Stimulated activated CD8-positive, alpha-beta memory T cell treated with anti-CD3 and anti-CD28 coated beads, Interleukin-12 subunit alpha, Interleukin-12 subunit beta, amount 100 ng/mL, for 24 hours (primary cell): ENCODE results near the gene ARMH3.

ENCODE experiments used
- DNase-seq: peaks from one replicate; pipeline ENCODE4 v3.0.0-alpha.2; 2020; ENCODE audit errors: extremely low read depth

The ARMH3 gene

DNA sequence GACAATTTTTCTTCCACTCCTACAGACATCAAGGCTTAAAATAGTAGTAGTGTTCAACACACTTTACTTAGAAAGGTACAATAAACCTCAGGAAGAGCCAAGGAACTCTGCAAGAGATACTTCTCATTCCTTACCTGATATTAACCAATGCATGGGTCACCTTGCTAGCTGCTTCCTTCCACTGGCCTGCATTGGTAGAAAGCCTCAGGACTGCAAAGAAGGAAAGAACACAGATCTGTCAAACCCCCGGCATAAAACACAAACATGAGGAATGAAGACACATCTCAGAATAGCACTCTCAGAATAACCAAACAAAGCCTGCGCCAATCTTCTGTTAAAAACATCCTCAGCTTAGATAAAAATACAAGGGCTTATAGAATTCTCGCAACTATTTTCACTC lies 116.2 kb downstream of the ARMH3 start:
- DNase-seq = no peak

DNA sequence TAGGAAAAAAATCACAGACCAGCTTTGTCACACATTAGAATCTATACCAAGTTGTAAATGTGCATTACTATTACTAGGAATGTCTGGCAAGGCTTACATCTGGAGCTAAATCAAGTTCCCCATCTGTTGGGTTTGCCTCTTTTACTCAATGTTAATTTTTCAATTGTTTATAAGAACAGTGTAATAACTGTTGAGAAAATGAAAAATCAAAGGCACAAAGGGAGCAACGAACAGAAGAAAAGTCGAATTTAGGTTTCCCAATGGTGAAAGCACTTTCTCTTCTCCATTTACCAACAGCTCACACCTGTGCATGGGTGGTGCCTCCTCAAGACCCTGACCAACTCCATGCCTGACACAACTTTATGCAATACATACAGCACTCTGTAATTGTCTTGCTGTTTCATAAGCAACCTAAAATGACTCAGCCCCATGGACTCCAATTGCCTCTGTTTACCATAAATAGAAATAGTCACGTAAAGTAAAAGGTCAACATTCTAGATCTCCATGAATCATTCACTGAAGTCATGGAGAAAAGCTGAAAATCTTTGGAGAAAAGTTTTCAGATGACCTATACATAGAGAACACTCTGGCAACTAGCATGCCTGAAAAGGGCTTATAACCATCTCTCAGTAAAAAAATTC lies 116.8 kb downstream of the ARMH3 start:
- DNase-seq = no peak

DNA sequence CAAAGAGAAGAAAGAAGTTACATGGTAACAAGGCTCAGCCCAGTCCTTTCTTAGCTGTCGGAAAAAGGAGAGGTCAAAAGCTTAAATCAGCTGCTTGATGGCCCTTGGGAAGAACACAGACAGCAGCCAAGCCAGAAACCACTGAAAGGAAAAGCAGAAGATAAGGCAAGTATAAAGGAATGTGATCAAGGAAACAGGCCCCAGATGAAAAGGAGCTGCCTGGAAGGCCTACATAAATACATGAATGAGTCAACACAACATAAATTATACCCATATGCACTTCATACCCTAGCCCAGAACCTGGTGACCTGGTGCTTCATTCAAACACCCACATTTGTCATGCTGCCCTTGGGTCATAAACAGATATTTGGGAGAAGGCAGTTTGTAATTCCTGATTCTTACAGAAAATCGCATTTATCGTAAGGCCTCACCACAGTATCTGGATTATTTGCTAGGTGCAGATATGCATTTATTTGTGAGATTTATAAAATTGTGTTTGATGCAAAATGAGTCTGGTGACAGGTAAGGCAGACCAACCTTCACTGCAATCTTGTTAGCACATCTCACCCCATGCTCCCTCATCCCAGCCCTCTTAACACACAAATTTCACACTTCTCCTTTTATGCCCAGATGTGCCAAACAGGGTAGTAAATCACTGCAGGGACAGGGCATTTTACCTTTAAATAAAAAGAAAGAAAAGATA lies 117.5 kb downstream of the ARMH3 start:
- DNase-seq = no peak

DNA sequence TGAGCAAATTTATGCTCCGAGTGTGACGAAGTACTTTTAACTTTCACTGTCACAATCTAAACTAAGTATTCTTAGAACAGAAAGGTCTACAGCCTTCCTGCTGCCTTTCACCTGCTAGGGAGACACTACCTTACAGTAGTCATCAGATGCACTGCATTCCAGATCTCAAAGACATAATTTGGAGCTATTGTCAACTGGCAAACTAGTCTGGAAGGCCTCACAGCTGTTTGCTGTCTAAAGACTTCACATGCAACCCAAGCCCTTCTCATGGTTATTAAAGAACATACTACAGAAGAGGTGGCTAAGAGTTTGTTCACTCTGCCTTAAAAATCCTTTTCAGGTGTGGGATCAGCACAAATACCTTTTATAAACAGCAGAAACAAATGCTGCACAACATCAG lies 120.5 kb downstream of the ARMH3 start:
- no peak for DNase-seq

DNA sequence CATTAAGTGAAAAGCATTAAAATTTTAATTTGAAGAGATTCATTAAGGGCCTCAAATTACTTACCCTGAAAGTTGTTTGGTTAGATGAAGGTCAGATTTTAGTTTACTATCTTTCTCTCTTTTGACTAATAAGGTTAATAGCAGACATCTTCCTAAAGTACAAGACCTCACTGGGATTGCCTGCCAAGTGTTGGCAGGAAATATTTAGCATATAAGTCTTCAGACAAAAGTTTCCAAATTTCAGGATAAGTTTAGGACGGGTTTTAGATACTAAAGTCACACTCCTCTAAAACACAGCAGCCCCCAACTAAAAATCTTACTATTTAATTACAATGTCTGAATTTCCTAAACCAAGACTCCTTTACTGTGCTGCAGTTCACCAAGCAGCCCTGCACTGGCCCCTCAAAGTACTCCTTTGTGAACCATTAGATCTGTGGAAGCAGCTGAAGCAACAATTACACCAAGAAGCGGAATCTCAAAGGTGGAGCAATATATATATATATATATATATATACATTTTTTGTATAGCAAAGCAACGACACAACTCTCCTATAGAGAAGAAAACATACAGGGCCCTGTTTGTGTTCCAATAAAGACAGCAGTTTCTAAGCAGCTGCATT lies 121.2 kb downstream of the ARMH3 start:
- no peak for DNase-seq

DNA sequence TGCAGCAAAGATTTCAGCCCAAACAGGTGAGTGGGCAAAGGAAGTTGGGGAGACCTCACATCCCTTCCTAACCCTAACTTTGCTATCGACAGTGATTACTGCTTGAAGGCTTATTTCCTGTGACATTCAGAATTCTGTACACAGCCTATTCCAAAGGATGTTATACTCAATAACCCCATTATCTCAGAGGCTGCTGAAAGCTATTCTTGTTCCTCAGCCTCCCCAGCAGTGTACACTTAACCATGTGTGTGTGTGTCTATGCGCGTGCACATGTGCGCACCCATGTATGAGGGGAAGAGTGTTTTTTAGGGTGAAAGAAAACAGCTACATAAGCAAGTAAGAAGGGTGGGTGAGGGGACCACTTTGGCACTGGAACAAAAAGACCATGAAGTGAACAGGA lies 122.0 kb downstream of the ARMH3 start:
- no peak for DNase-seq

DNA sequence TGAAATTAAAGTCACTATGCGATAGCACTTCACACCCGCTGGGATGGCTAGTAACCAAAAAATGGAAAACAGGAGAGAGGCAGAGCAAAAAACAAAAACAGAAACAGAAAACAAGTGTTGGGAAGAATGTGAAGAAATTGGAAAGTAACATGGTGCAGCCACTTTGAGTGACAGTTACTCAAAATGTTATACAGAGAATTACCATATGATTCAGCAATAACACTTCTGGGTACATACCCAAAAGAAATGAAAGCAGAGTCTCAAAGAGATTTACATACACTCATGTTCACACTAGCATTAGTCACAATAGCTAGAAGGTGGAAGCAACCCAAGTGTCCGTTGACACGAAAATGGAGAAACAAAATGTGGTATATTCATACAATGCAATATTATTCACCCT lies 123.8 kb downstream of the ARMH3 start:
- DNase-seq = no peak

DNA sequence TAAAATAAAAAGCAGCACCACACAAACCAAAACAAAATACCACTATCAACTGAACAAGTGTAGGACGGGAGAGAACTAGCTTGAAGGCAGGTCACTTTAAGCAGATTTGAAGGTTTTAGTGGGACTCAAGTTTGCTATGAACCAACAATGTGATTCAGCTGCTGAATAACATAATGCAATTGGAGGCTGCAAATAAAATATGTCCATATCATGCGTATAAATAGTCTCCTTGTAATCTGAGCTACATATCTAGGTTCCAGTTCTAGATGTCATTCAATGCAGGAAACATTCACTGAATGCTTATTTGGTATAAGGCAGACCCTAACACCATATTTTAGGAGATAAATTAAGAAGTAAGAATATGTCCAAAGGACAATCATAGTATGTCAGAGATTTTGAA lies 130.9 kb downstream of the ARMH3 start:
- no peak for DNase-seq

DNA sequence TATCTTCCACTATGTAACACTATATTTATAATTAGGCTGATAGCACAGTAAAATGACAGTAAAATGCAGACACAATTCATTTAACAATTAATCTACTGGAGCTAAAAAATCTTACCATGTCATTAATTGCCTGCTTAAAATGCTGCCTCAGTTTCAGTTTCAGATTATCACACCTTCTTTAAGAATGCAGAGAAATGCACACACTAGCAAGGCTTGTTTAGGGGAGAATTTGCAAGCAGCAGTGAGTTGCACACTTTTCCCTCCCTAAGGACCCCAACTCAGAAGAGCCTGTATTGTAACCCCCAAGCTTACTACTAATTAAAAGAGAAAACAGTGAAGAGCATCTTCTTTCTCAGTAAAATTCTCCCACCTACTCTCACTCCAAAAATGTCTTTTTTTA lies 132.7 kb downstream of the ARMH3 start:
- no peak for DNase-seq

DNA sequence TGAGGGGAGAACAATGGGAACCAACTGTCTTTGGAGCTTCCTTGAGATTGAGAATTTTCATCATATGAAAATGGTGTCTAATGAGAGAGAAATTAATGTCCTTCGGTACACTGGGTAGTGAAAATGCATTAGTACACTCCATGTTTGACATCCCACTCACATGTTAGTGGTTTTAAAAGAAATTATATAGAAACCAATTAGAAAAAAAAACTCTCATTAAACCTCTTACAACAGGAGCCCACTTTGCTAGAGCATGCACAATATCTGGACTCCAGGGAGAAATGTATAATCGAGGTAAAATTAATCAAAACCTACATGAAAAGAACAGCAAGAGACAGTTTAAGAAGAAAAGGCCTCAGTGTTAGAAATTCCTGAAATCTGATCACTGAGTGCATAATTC lies 133.1 kb downstream of the ARMH3 start:
- no peak for DNase-seq

DNA sequence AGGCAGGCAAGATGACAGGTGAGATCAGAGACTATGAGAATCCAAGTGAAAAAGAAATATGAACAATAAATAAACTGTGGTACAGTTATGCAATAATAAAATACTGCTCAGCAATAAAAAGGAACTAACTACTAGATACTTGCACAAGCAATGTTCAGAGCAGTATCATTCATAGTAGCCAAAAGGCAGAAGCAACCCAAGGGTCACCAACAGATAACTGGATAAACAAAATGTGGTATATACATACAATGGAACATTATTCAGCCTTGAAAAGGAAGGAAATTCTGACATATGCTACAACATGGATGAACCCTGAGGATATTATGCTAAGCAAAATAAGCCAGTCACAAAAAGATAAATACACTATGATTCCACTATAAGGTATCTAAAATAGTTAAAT lies 135.4 kb downstream of the ARMH3 start:
- DNase-seq = no peak

DNA sequence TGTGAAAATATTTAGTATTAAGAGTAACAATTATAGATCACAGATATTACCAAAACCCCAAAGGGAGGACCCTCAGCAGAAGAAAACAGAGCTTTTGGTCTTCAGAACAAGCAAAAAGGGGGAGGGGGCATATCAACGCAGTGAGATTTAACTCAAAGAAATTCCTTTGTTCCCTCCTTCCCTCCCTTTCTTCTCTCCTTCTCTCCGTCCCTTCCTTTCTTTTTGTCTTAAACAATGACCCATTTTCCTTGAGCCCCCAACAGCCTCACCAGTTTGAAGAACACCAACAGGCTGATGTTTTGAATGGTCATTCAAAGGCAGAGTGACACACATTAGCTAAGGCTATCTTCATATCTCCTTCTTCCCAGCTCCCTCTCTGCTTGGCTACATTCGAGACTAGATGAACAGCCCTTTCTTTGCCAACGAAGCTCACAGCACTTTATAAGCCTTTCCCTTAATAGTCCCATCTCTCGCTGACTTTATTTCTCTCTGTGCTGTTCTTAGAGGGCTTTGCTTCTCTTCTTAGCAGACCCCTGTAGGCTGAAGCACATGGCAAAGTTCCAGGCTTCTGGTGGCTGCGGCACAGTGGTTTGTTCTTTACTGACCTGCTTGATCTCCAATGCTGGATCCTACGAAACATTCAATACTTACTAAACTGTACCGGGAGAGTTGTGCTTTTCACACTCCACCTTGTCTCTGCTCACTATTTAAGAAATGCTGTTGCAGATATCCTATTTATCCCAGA lies 136.8 kb downstream of the ARMH3 start:
- DNase-seq = no peak

DNA sequence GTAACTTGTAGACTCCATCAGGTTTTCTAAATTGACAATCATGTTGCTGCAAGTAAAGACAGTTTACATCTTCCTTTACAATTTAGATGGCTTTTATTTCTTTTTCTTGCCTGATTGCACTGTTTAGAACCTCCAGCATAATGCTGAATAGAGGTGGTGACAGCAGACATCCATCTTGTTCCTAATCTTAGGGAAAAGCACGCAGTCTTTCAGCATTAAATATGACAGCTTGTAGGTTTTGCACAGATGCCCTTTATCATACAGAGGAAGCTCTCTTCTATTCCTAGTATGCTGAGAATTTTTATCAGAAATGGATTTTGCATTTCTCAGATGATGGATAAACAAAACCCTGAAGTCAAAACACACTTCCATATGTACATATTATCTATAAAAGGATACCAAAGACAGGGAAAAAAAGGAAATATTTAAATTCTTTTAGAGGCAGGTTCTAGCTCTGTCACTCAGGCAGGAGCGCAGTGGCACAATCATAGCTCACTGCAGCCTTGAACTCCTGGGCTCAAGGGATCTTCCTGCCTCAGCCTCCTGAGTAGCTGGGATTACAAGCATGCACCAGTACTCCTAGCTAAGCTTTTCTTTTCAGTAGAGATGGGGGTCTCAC lies 143.3 kb downstream of the ARMH3 start:
- no peak for DNase-seq

DNA sequence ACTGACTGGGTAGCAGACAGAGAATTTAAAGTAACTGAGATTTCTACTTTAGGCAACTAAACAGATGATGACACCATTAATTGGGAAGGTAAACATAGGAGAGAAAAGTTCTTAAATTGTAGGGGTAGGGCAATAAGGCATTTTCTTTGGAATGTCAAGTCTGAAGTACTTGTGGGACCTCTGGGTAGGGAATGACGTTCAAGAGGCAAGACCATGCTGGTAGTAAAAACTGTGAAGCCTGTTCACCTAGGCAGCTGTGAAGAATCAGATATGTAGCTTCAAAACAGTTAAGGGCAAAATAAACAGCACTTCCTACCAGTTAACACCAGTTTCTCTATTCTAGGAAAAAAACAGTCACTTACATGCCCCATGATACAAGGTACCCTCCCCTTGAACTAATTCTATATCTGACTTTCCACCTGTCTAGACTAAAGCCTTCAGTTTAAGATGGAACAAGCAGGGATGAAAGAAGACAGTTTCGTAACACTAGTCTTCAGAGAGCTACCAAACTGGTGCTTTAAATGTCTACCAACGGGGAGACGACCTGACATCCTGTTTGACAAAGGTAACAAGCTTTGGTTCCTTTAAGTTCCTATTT lies 149.3 kb downstream of the ARMH3 start:
- DNase-seq = no peak

DNA sequence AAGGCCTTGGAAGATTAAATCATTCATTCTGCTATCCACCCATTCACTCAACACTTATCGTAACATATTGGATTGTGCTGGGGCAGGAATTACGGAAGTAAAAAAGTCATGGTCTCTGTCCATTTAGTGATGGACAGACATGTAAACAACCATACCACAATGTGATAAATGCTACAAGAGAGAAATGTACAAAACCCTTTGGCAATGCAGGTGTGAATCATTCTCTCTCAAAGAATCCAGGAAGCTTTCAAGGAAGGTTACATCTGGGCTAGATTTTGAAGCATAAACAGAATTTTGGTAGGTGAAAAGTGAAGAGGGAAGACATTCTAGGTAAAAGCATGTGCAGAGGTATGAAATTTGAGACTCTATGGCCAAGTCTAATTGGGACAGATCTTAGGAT lies 150.7 kb downstream of the ARMH3 start:
- DNase-seq = no peak

DNA sequence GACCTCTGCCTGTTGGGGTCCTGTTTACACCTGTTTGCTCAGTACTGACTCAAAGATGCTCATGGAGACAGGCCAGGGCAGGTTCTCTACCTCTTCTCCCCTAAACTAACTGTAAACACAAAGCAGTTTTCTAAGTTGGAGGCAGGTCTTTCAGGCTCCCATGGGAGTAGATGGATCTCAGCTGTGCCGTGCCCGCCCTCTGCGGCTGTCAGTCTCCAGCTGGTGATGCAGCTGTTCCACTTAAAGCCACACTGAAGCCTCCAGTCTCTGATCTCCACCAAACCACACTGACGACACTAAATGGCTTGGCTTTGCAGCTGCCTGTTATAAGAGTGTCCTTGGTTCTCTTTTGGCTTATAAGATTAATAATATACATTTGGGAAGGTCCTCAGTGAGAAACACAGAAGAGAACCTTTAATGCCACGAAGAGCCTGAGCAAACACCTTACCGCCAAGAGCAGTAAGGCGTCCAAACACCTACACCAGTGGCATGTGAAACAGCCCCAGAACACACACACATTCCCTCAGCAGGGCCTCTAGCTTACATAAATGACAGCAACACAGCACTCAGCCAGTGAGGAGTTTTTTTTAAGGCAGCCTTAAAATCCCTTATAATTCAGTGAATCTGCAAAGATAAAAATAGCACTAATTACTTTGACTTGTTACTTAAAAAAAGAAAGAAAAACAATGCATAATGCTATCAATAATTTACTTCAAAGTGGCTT lies 152.0 kb downstream of the ARMH3 start:
- DNase-seq = no peak

DNA sequence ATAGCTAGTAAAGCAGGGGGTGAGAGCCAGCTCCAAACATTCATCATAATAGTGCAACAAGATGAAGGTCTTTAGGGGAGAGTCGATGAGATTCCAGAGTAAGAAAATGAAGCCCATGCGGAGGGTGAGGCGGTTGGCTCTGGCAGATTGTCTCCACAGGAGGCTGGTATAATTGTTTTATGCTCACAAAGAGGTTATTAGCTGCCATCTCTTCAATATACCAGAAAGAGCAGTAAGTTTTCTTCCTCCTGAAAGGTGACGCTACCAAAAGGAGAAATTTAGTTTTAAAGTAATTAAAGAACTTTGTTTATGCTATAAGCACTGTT lies 153.2 kb downstream of the ARMH3 start:
- DNase-seq = no peak

DNA sequence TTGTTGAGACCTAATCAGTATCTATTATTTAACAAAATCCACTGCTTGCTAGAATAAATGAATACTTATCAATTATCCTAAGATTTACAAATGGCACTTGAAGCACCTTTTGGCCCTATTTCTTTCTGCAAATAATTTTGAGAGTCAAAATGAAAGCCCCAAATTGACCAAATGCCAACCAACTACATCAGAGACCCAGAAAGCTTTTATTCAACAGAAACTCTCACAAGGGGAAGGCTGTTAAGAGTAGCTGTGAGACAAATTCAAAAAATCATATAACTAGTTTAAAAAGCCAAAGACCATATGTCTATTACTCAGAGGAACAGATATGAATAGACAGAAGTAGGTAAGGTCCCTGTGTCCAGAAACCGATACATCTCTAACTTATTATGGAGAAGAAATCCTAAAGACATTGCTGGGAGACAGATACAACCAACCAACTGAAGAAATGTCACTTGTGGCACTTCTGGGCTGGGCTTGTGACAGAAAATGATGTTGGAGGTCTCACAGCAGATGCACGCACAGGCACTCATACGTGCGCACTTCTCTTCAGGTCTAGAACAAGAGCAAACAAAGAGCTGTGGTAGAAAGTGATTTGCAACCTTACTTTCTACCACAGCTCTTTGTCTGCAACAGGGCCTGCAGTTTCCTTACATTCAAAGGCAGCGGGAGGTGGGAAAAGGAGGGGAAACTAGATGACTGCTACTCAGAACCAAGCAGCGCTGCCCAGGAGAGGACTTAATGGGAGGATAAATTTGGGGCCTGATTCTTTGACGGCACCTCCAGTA lies 153.7 kb downstream of the ARMH3 start:
- DNase-seq = no peak

DNA sequence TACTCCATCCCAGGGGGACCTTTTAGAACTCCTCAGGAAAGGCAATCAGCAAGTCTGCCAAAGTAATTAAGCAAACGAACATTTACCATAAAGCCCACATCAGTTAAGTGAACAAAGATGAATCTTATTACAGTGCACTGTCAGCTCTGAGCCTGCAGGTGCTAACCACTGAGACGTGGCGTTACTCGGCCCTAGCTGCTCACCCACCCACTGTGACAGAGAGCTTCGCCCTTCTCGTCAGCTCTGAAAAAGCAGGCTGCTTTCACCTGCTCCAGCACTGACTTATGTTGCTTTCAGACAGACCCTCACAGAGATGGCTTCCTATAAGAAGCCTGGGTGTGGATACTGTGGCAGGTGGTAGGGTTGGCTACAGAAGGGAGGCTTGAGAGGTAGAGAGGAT lies 154.6 kb downstream of the ARMH3 start:
- no peak for DNase-seq

DNA sequence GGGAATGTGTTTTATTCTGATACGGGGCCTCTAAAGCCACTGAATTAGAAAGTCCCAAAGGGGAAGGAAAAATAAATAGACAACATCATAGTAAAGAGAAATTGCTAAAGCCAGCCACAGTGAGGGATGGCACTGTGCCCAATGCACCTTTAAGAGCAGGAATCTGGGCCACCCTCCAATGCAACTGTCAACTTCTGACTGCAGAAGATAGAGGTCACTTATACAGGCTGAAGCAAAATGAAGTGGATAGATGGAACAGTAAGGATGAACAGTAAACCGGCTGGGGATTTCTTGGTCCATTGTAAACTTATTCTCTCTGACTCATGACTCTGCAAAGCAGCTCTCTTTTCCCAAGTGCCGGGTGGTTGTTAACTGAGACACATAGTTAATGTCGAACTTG lies 158.3 kb downstream of the ARMH3 start:
- no peak for DNase-seq
